Measurements from ENCODE around the gene CBFA2T3. TPM values are rescaled to one million over a fixed set of nuclear protein-coding genes. Genes with fewer than 3 reads are reported as not detected.
A peak's percentile ranks its signal among the peaks of the same experiment; 100 is the strongest.

The CBFA2T3 gene
- total RNA-seq, 1 experiment from 2014 or later = 2.9 TPM

DNA sequence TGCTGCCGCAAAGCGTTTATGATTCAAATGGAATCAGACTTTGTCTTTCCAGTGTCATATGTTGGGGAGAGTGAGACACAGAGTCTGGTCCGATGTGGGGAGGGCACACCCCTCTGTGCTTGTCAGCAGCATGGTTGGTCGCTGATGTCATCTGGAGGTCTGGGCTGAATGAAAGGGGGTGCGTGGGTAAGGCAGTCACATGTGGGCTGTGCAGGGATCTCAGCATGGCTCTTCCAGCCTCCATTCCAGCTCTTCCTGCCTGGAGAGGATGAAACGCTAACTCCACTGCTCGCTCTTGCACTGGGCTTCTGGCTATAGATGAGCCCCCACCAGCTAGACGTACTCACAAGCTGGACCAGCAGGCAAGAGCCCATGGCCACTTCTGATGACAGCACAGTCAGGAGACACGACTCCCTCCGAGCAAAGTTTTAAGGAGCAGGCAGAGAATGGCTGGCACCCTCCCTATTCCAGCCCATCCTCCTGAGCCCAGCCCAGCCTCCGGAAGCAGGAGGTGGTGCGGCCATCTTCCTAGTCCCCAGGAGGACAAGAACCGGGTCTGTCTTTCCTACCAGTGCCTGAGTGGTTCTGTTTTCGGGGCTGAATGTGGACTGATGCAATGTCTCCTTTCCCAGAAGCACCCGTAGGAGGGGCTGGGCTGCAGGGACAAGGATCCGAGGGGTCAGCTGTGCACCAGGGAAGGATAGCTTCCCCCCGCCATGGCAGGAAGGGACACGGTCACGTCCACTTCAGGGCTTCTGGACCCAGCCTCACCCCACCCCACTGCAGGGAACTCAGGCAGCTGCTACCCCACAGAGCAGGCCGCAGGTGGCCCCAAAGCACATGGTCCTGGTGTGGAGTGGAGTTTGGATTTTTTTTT, 41.5 kb upstream of the CBFA2T3 start:
- WGBS (ENCODE audit: extremely low coverage, insufficient read length, low lambda C conversion rate) = no CpG with 5 or more reads among the region's 20 CpGs
- H3K27me3 Mint-ChIP-seq (ENCODE audit: low read depth) = peaks cover 7% of the 10 kb centered on the region
- Histone ChIP-seq H3K18ac (ENCODE audit: insufficient read length, low read depth, low read length) (no peak overlapping the region), H4K5ac (ENCODE audit: insufficient read length, low read depth, low read length) (no peak overlapping the region), H3K79me1 (ENCODE audit: insufficient read depth, low read depth, low read length, poor library complexity, severe bottlenecking) (no peaks in the 10 kb centered on the region), H4K8ac (replicated peaks; ENCODE audit: insufficient read length, low read depth, low read length) (no peak overlapping the region), H2AFZ (ENCODE audit: low read length) (no peak overlapping the region), H3K23ac (ENCODE audit: insufficient read length, low read depth, low read length) (no peak overlapping the region), H3T11ph (ENCODE audit: low read length) (no peak overlapping the region), H3K4me2 (ENCODE audit: insufficient read depth, insufficient read length, low read length) (no peak overlapping the region), H2BK15ac (ENCODE audit: low read depth, low read length) (no peak overlapping the region), H3K14ac (ENCODE audit: insufficient read depth, low read length) (no peak overlapping the region), H2BK120ac (ENCODE audit: low read depth, low read length, poor library complexity, severe bottlenecking) (no peak overlapping the region), H3K79me2 (ENCODE audit: insufficient read depth, low read length) (no peaks in the 10 kb centered on the region), H4K20me1 (ENCODE audit: control insufficient read depth, insufficient read depth, insufficient read length) (peaks cover 3% of the 10 kb centered on the region), H4K91ac (ENCODE audit: insufficient read length, low read depth, low read length) (no peak overlapping the region), H2AK5ac (ENCODE audit: insufficient read length, low read length) (no peak overlapping the region), H3K56ac (ENCODE audit: insufficient read length, low read depth, low read length) (no peak overlapping the region), H3K9ac (ENCODE audit: extremely low read depth, insufficient read length, low read length) (no peak overlapping the region), H3K4me1 (ENCODE audit: insufficient read depth, low read length) (no peaks in the 10 kb centered on the region; the same call in 1 of the 2 replicates), H2BK5ac (ENCODE audit: insufficient read length, low read length) (no peak overlapping the region), H2BK12ac (ENCODE audit: insufficient read length, low read depth, low read length) (no peak overlapping the region), H3K27ac (ENCODE audit: insufficient read length, low read depth, low read length) (no peak overlapping the region), H2BK20ac (ENCODE audit: low read depth, low read length, poor library complexity, severe bottlenecking) (no peak overlapping the region), H3K9me3 (ENCODE audit: control insufficient read depth, low read depth, low read length) (no peaks in the 10 kb centered on the region), H3K27me3 (ENCODE audit: insufficient read depth, low read length) (no peaks in the 10 kb centered on the region), H3K4ac (ENCODE audit: low read depth, low read length) (no peak overlapping the region), H3K23me2 (ENCODE audit: insufficient read length, low read depth, low read length, poor library complexity, severe bottlenecking) (no peaks in the 10 kb centered on the region)
- no peak for DNase-seq
- H3K9me3 Mint-ChIP-seq = peaks cover 8 to 9% of the 10 kb centered on the region in 2 experiments; a peak in 4 of 5 replicates
- TF ChIP-seq, protein P1, sequence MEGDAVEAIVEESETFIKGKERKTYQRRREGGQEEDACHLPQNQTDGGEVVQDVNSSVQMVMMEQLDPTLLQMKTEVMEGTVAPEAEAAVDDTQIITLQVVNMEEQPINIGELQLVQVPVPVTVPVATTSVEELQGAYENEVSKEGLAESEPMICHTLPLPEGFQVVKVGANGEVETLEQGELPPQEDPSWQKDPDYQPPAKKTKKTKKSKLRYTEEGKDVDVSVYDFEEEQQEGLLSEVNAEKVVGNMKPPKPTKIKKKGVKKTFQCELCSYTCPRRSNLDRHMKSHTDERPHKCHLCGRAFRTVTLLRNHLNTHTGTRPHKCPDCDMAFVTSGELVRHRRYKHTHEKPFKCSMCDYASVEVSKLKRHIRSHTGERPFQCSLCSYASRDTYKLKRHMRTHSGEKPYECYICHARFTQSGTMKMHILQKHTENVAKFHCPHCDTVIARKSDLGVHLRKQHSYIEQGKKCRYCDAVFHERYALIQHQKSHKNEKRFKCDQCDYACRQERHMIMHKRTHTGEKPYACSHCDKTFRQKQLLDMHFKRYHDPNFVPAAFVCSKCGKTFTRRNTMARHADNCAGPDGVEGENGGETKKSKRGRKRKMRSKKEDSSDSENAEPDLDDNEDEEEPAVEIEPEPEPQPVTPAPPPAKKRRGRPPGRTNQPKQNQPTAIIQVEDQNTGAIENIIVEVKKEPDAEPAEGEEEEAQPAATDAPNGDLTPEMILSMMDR (conservative IDR thresholded peaks at IDR 0.05) = no peak
- H3K27ac Mint-ChIP-seq = peak overlapping the region in 2 of 3 experiments; percentile 55 to 72; a peak in 2 of 7 replicates
- peaks cover 0 to 8% (median 0%) of the 10 kb centered on the region in 3 experiments; a peak in 2 of 7 replicates for H3K36me3 Mint-ChIP-seq (ENCODE audit: insufficient read depth in 1 of 3, low read depth in 3 of 3)
- H3K4me3 Mint-ChIP-seq = no peak overlapping the region; a peak in 1 of 5 replicates
- H3K4me1 Mint-ChIP-seq = peaks cover 5 to 16% of the 10 kb centered on the region in 2 experiments; a peak in 3 of 4 replicates

All from H9 (cell line).